ENCODE results near the gene HERC4.
"Not testable (repeated sequence)": the region's sequence is repeated elsewhere in the genome, so short reads cannot be mapped to it uniquely, and the experiment has no call there.

The HERC4 gene

DNA sequence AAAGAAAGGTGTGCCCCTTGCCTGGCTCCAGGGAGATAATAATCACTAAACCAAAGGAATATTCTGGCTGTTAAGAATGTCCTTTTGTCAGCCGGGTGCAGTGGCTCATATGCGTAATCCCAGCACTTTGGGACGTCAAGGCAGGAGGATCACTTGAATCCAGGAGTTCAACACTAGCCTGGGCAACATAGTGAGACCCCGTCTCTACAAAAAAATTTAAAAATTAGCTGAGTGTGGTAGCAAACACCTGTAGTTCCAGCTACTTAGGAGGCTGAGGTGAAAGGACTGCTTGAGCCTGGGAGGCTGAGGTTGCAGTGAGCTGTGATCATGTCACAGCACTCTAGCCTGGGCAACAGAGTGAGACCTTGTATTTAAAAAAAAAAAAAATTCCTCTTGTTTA is 74.1 kb downstream of the HERC4 start:
- CTCF ChIA-PET = interaction anchor here (0.6 kb wide), 2 partner anchors 82 to 224 kb away, joined by 3 read pairs; no protein-coding TSS in a partner anchor
- POLR2A ChIA-PET = no interaction called here
- TF ChIP-seq LEF1 (IDR thresholded peaks at IDR 0.05; ENCODE audit: borderline replicate concordance) = no peak
- no peak for TF ChIP-seq FOXA1 (IDR thresholded peaks at IDR 0.05)
- no peak for TF ChIP-seq CTBP1 (IDR thresholded peaks at IDR 0.05; ENCODE audit: borderline replicate concordance)
- TF ChIP-seq HDGF (IDR thresholded peaks at IDR 0.05; ENCODE audit: borderline replicate concordance) = no peak
- no peak for TF ChIP-seq FOXK2 (IDR thresholded peaks at IDR 0.05)
- no peak for TF ChIP-seq BHLHE40 (IDR thresholded peaks at IDR 0.05; ENCODE audit: borderline replicate concordance)
- TF ChIP-seq FOXM1 (IDR thresholded peaks at IDR 0.05; ENCODE audit: borderline replicate concordance) = no peak
- TF ChIP-seq SP1 (IDR thresholded peaks at IDR 0.05) = no peak
- TF ChIP-seq L3MBTL2 (conservative IDR thresholded peaks at IDR 0.05) = no peak
- no peak for TF ChIP-seq ZNF384 (IDR thresholded peaks at IDR 0.05)
- TF ChIP-seq TARDBP (IDR thresholded peaks at IDR 0.05) = no peak
- no peak for TF ChIP-seq NFRKB (IDR thresholded peaks at IDR 0.05)
- TF ChIP-seq, protein P1, sequence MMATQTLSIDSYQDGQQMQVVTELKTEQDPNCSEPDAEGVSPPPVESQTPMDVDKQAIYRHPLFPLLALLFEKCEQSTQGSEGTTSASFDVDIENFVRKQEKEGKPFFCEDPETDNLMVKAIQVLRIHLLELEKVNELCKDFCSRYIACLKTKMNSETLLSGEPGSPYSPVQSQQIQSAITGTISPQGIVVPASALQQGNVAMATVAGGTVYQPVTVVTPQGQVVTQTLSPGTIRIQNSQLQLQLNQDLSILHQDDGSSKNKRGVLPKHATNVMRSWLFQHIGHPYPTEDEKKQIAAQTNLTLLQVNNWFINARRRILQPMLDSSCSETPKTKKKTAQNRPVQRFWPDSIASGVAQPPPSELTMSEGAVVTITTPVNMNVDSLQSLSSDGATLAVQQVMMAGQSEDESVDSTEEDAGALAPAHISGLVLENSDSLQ (IDR thresholded peaks at IDR 0.05) = no peak
- DNase-seq (ENCODE audit: extremely low spot score) = no peak

DNA sequence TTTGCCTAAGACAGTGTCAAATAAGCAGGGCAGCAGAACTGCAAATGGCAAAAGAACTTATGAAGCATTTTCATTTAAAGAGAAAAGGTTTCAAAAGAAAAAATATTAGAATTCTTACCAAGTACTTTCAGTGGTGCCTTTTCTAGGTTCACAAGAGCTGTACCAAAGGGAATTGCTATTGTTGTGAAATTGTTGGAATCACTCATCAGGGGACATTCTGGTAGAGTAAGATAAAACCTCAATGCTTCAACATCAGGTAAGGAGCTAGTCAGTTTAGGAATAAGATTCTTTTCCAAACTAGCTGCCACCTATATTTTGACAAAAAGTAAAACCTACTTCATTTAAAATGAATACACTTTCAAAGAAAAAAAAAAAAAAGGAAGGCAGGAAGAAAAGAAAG is 85.0 kb downstream of the HERC4 start:
- DNase-seq (ENCODE audit: extremely low spot score) = no peak
- TF ChIP-seq TARDBP (IDR thresholded peaks at IDR 0.05) (no peak), FOXK2 (IDR thresholded peaks at IDR 0.05) (no peak)
- ChIA-PET CTCF (no interaction called here), POLR2A (no interaction called here)

DNA sequence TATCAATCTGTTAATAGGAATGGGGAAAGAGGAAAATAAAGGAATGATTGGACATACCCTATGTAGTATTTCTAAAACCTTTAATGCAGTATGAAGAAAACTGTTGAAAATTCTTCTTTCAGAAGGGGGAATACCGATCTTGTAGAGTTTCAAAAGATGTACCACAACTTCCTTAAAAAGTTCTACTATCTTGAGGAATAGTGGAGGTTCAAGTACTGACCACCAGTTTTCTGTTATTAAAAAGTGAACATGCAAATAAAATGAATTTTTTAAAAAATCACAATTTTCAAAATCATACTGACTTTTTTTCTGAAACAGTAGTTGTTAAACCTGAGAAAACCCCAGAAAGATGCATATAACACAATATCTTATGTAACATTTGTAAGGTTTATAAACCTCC is 86.5 kb downstream of the HERC4 start:
- CTCF ChIA-PET = no interaction called here
- POLR2A ChIA-PET = no interaction called here
- TF ChIP-seq CTBP1 (IDR thresholded peaks at IDR 0.05; ENCODE audit: borderline replicate concordance) = no peak
- no peak for TF ChIP-seq FOXA1 (IDR thresholded peaks at IDR 0.05)
- TF ChIP-seq ELF4 (IDR thresholded peaks at IDR 0.05) = no peak
- TF ChIP-seq TARDBP (IDR thresholded peaks at IDR 0.05) = no peak
- TF ChIP-seq SP1 (IDR thresholded peaks at IDR 0.05) = no peak
- TF ChIP-seq FOXM1 (IDR thresholded peaks at IDR 0.05; ENCODE audit: borderline replicate concordance) = no peak
- TF ChIP-seq BHLHE40 (IDR thresholded peaks at IDR 0.05; ENCODE audit: borderline replicate concordance) = no peak
- TF ChIP-seq LEF1 (IDR thresholded peaks at IDR 0.05; ENCODE audit: borderline replicate concordance) = no peak
- no peak for TF ChIP-seq ZNF384 (IDR thresholded peaks at IDR 0.05)
- no peak for TF ChIP-seq ARNT (IDR thresholded peaks at IDR 0.05)
- no peak for TF ChIP-seq SUZ12 (IDR thresholded peaks at IDR 0.05)
- TF ChIP-seq, protein P1 (IDR thresholded peaks at IDR 0.05) = no peak
- no peak for TF ChIP-seq FOXK2 (IDR thresholded peaks at IDR 0.05)
- no peak for TF ChIP-seq L3MBTL2 (conservative IDR thresholded peaks at IDR 0.05)
- TF ChIP-seq HDGF (IDR thresholded peaks at IDR 0.05; ENCODE audit: borderline replicate concordance) = no peak
- DNase-seq (ENCODE audit: extremely low spot score) = no peak

DNA sequence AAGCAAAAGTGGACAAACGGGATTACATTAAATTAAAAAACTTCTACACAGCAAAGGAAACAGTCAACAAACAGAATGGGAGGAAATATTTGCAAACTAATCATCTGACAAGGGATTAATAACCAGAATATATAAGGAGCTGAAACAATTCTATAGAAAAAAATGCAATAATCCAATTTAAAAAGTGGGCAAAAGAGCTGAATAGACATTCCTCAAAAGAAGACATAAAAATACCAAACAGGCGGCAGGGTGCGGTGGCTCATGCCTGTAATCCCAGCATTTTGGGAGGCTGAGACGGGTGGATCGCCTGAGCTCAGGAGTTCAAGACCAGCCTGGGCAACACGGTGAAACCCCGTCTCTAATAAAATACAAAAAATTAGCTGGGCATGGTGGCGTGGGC is 92.5 kb downstream of the HERC4 start:
- DNase-seq (ENCODE audit: extremely low spot score); CTCF ChIA-PET; POLR2A ChIA-PET: not testable (repeated sequence)

DNA sequence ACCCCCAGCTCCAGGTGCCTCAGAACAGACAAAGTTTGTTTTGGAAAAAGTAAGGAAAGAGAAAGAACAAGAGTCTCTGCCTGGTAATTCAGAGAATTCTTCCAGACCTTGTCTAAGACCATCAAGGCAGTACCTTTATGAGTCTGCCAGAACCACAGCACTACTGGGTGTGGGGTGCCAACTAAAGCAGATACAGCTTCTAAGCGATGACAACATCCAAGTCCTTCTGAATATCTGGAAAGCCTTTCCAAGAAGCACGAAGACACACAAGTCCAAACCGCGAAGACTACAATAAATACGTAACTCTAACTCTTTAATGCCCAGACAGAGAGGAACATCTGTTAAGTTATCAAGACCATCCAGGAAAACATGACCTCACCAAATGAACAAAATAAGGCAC is 96.3 kb downstream of the HERC4 start:
- ChIA-PET POLR2A (no interaction called here), CTCF (no interaction called here)
- TF ChIP-seq TARDBP (IDR thresholded peaks at IDR 0.05) (no peak), FOXK2 (IDR thresholded peaks at IDR 0.05) (no peak), CTBP1 (IDR thresholded peaks at IDR 0.05; ENCODE audit: borderline replicate concordance) (no peak), LEF1 (IDR thresholded peaks at IDR 0.05; ENCODE audit: borderline replicate concordance) (no peak), SP1 (IDR thresholded peaks at IDR 0.05) (no peak), NFRKB (IDR thresholded peaks at IDR 0.05) (no peak), SUZ12 (IDR thresholded peaks at IDR 0.05) (no peak)
- TF ChIP-seq, protein P1 (IDR thresholded peaks at IDR 0.05) = no peak
- no peak for DNase-seq (ENCODE audit: extremely low spot score)

DNA sequence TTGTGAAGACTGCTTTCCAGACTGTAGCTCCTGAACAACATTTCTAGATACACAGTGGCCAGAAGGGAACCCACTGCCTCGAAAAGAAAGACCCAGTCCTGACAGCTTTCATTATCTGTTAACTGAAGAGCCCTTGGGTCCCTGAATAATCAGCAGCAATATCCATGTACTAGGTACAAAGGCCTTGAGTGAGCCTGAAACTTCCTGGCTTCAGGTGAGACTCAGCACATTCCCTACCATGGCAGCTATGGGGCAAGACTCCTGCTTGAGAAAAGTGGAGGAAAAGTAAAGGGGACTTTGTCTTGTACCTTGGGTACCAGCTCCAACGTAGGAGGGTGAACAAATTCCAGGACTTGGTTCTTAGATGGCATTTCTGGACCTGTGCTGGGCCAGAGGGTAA is 97.8 kb downstream of the HERC4 start:
- TF ChIP-seq HDGF (IDR thresholded peaks at IDR 0.05; ENCODE audit: borderline replicate concordance) = no peak
- TF ChIP-seq FOXM1 (IDR thresholded peaks at IDR 0.05; ENCODE audit: borderline replicate concordance) = no peak
- TF ChIP-seq, protein P1 (IDR thresholded peaks at IDR 0.05) = no peak
- ChIA-PET CTCF (no interaction called here), POLR2A (no interaction called here)
- no peak for DNase-seq (ENCODE audit: extremely low spot score)

All from HEK293T (cell line).